HG02840 (cell line): ENCODE measurements around the gene FANCC.

Source experiments
- ATAC-seq: cut with Tn5 transposase; IDR thresholded peaks from one replicate; pipeline ENCODE4 v1.9.1; 2021; ENCODE audit warnings: mild to moderate bottlenecking, moderate library complexity, moderate number of reproducible peaks; ENCODE audit not compliant: unreplicated experiment, low FRiP score

Gene FANCC

GRCh38 chr9:95055851-95056551 lies 261.5 kb downstream of the FANCC start:
- ATAC-seq, result no peak

- no peak for ATAC-seq
Observed at GRCh38 chr9:95055334-95055850, 262.1 kb downstream of the FANCC start.

- no peak for ATAC-seq
Observed at GRCh38 chr9:95053611-95054570, 263.6 kb downstream of the FANCC start.

GRCh38 chr9:95049761-95050160 lies 267.7 kb downstream of the FANCC start:
- no peak for ATAC-seq
